ENCODE data around the gene TYK2. TPM values are rescaled to one million over a fixed set of nuclear protein-coding genes. Genes with fewer than 3 reads are reported as not detected.
A peak's percentile ranks its signal among the peaks of the same experiment; 100 is the strongest.

Gene TYK2
- total and polyA plus RNA-seq, 9 of the 15 experiments (the other 6 are each of a cell fraction or from before 2014, with no cell fraction given): 15.0 to 182 (median 85.9) TPM

GRCh38 chr19:10419200-10419645 lies 38.9 kb upstream of the TYK2 start (continued):
- TF ChIP-seq PTRF (tag; IDR thresholded peaks at IDR 0.05) (no peak), NFYB (IDR thresholded peaks at IDR 0.05; ENCODE audit: extremely low read depth, insufficient read length) (no peak), CC2D1A (IDR thresholded peaks at IDR 0.05) (peak; percentile 55; the same call in 1 of the 2 replicates), POLR2G (IDR thresholded peaks at IDR 0.05; ENCODE audit: low read depth, low read length) (peak; percentile 58), SAFB (IDR thresholded peaks at IDR 0.05; ENCODE audit: borderline replicate concordance, low read depth, low read length) (peak; percentile 5; the same call in 1 of the 2 replicates), KLF10 (CRISPR knock-in tag; IDR thresholded peaks at IDR 0.05) (no peak), PML (IDR thresholded peaks at IDR 0.05; ENCODE audit: low read length) (no peak), RBBP5 (IDR thresholded peaks at IDR 0.05; ENCODE audit: borderline replicate concordance, insufficient read depth, low read length, poor library complexity, severe bottlenecking) (no peak), YY1 (IDR thresholded peaks at IDR 0.05; ENCODE audit: borderline replicate concordance in 1 of 3, control insufficient read depth in 1 of 3, extremely low read depth in 1 of 3, insufficient read depth in 3 of 3, insufficient read length in 1 of 3, insufficient replicate concordance in 2 of 3, low read depth in 1 of 3, low read length in 2 of 3) (peak in 2 of 3 experiments; percentile 19 to 26), ZNF740 (CRISPR knock-in tag; IDR thresholded peaks at IDR 0.05) (peak; percentile 89), ZNF740 (tag; IDR thresholded peaks at IDR 0.05) (no peak; a peak in 2 of 4 replicates), TOE1 (IDR thresholded peaks at IDR 0.05; ENCODE audit: borderline replicate concordance) (no peak), TOE1 (CRISPR knock-in tag; IDR thresholded peaks at IDR 0.05; ENCODE audit: borderline replicate concordance, low read depth) (no peak), NR2C1 (IDR thresholded peaks at IDR 0.05) (no peak), NR2C1 (tag; IDR thresholded peaks at IDR 0.05) (no peak), ZNF134 (CRISPR knock-in tag; conservative IDR thresholded peaks at IDR 0.05) (no peak), RAD21 (CRISPR knock-in tag; conservative IDR thresholded peaks at IDR 0.05 in 1 of 2, IDR thresholded peaks at IDR 0.05 in 1 of 2) (0 out of 4 replicates have a peak, but pooled peaks of 1 of the 2 experiments have one; percentile 11), HSF4 (CRISPR knock-in tag; IDR thresholded peaks at IDR 0.05; ENCODE audit: borderline replicate concordance) (no peak), ELF1 (tag; IDR thresholded peaks at IDR 0.05) (no peak), SMAD1 (IDR thresholded peaks at IDR 0.05; ENCODE audit: low read depth, low read length, partially characterized antibody) (no peak), THAP12 (CRISPR knock-in tag; IDR thresholded peaks at IDR 0.05) (no peak), ZNF511 (CRISPR knock-in tag; IDR thresholded peaks at IDR 0.05) (peak; percentile 2; the same call in 1 of the 2 replicates), NR3C1 (CRISPR knock-in tag; IDR thresholded peaks at IDR 0.05) (0 out of 2 replicates have a peak, but pooled peaks have one; percentile 19), SREBF2 (CRISPR knock-in tag; IDR thresholded peaks at IDR 0.05) (no peak), SMARCC2 (IDR thresholded peaks at IDR 0.05; ENCODE audit: low read depth) (0 out of 2 replicates have a peak, but pooled peaks have one; percentile 39), MAFG (tag; conservative IDR thresholded peaks at IDR 0.05) (no peak)

All from K562 (cell line).